Heart right ventricle (tissue), 16 donors: Measurements from ENCODE around the gene SLC39A3. TPM values are rescaled to one million over a fixed set of nuclear protein-coding genes. Genes with fewer than 3 reads are reported as not detected.

Experiments
- ATAC-seq, 8 donors: fragments of 200-7000 bp; cut with Tn5 transposase; one replicate each; pipeline ENCODE4 v1.9.1; 2020; ENCODE audit warnings: mild to moderate bottlenecking in 8 of 8, moderate library complexity in 8 of 8, moderate number of reproducible peaks in 1 of 8
- DNase-seq, 2 donors: peaks; one replicate each; pipeline ENCODE4 v3.0.0-alpha.2; 2020
- H3K27ac ChIP-seq, 10 donors: fragments of 200-600 bp; sonication (generic) in 2 of 10; one replicate each; pipeline versions ENCODE4 v1.5.0 to v1.8.0; 2020 to 2022; ENCODE audit warnings: mild to moderate bottlenecking in 3 of 10
- H3K27me3 ChIP-seq, 7 donors: fragments of 200-600 bp; one replicate each; pipeline ENCODE4 v1.8.0; 2021 to 2022; ENCODE audit warnings: mild to moderate bottlenecking in 2 of 7
- H3K36me3 ChIP-seq, 9 donors: fragments of 200-600 bp; sonication (generic) in 1 of 9; one replicate each; pipeline versions ENCODE4 v1.5.0 to v1.8.0; 2020 to 2022; ENCODE audit warnings: mild to moderate bottlenecking in 2 of 9
- H3K4me1 ChIP-seq, 9 donors: fragments of 200-600 bp; sonication (generic) in 1 of 9; one replicate each; pipeline versions ENCODE4 v1.5.0 to v1.8.0; 2020 to 2022; ENCODE audit warnings: mild to moderate bottlenecking in 4 of 9
- H3K4me3 ChIP-seq, 10 donors: fragments of 200-600 bp; sonication (generic) in 2 of 10; one replicate each; pipeline versions ENCODE4 v1.5.0 to v1.8.0; 2020 to 2022; ENCODE audit warnings: mild to moderate bottlenecking in 7 of 10, moderate library complexity in 2 of 10
- H3K9me3 ChIP-seq, 11 donors: fragments of 200-600 bp in 10 of 11; sonication (generic) in 2 of 11; one replicate each; pipeline versions ENCODE4 v1.5.0 to v1.8.0; 2013 to 2022; ENCODE audit warnings: mild to moderate bottlenecking in 2 of 11, control low read depth in 1 of 11, moderate library complexity in 1 of 11
- WGBS, 2 donors: extraction: QIAGEN DNeasy Blood & Tissue Kit; methylation state at CpG; one replicate each; pipeline ENCODE4 v1.1.7; 2013; ENCODE audit warnings: inconsistent platforms in 1 of 2; 5-methylcytosine and 5-hydroxymethylcytosine counted together
- intact Hi-C, 10 donors: fragments of 100-400 bp; cut with DNase I; formaldehyde crosslinking; loops; one replicate each; pipeline versions ENCODE4 v1.11.1 to v1.14.2; 2022
- polyA plus RNA-seq, 2 donors: library from polyadenylated mRNA; stranded (reverse); fragments of 200-250 nt; gene quantifications; one replicate each; pipeline ENCODE4 v1.2.3, GENCODE V29; 2013
- total RNA-seq, 10 donors: library from RNA; stranded (reverse); fragmentation: NEBNext Ultra II Directional in 3 of 10; extraction: Animal tissue kit (Norgen Biotek cat#: 25700) in 3 of 10; gene quantifications; one replicate each; pipeline versions ENCODE4 v1.2.1 to v1.2.4, GENCODE V29; 2021 to 2023
- TF ChIP-seq, protein P1 (sequence below), 9 donors: fragments of 200-600 bp; sonication (generic) in 2 of 9; IDR thresholded peaks; one replicate each; pipeline versions ENCODE4 v1.5.0 to v1.8.0; 2021 to 2022; ENCODE audit warnings: antibody characterized with exemption in 9 of 9, mild to moderate bottlenecking in 5 of 9, moderate library complexity in 1 of 9
- donor health status: Arrhythmogenic right ventricular cardiomyopathy.
- donor health status: ischemic (EF 13 %, LVEDD 7.1; RV severe dilation, severe dysfunction).
- donor health status: healthy with polysubstance abuse.
- donor health status: DM: no; HTN: yes; CAD: no.
- donor health status: DM: no; HTN: no; CAD: no.
- donor health status: ischemic (EF 25% LVEDD 6.9; RV normal size, moderate dysfunction).
- donor health status: ischemic (EF 25% LVEDD 5.7; RV mildly dilated, moderate dysfunction).
- donor health status: healthy.
- donor health status: DM: yes; HTN: yes; CAD: no.
- donor health status: Ischemic cardiomyopathy.
- donor health status: ischemic (EF 35%, LVEDD 5.7; RV mildly dilated, moderate dysfunction).
- donor health status: nonischemic (EF 11% LVEDD 7.7; RV severe dilation, severe dysfunction).
- donor health status: DM: yes; HTN: yes; CAD: no.
- donor health status: PGD.
- donor health status: ischemic (EF 29% LVEDD 5.4; RV normal size, mild dysfunction).
- donor health status: nonischemic (EF 23%, LVEDD 6.1; RV moderate dilation, normal function).

Gene SLC39A3
- total and polyA plus RNA-seq, 12 donors, result 16.5 to 66.8 (median 22.2) TPM

- peaks cover 0 to 75% (median 58%) of the 10 kb centered on the region in 9 donors for H3K36me3 ChIP-seq
- TF ChIP-seq, protein P1, sequence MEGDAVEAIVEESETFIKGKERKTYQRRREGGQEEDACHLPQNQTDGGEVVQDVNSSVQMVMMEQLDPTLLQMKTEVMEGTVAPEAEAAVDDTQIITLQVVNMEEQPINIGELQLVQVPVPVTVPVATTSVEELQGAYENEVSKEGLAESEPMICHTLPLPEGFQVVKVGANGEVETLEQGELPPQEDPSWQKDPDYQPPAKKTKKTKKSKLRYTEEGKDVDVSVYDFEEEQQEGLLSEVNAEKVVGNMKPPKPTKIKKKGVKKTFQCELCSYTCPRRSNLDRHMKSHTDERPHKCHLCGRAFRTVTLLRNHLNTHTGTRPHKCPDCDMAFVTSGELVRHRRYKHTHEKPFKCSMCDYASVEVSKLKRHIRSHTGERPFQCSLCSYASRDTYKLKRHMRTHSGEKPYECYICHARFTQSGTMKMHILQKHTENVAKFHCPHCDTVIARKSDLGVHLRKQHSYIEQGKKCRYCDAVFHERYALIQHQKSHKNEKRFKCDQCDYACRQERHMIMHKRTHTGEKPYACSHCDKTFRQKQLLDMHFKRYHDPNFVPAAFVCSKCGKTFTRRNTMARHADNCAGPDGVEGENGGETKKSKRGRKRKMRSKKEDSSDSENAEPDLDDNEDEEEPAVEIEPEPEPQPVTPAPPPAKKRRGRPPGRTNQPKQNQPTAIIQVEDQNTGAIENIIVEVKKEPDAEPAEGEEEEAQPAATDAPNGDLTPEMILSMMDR (IDR thresholded peaks at IDR 0.05), result no peak
- ATAC-seq (no peak), DNase-seq (no peak)
- no peak overlapping the region for H3K4me3 ChIP-seq
- no peaks in the 10 kb centered on the region for H3K27me3 ChIP-seq
- H3K9me3 ChIP-seq, result no peaks in the 10 kb centered on the region
- no peak overlapping the region for H3K27ac ChIP-seq
- 92 to 96% methylated on average over 16 of the region's 16 CpGs for WGBS, 2 donors
- intact Hi-C loops, result loop anchor here in 1 of 10 donors (10.0 kb wide), 1 partner anchor 291 kb away; no protein-coding TSS in a partner anchor
- no peaks in the 10 kb centered on the region for H3K4me1 ChIP-seq
Measured at GRCh38 chr19:2755448-2755705, 15.6 kb upstream of the SLC39A3 start.

GRCh38 chr19:2754659-2755447 is 15.0 kb upstream of the SLC39A3 start:
- Histone ChIP-seq H3K36me3 (peaks cover 0 to 69% (median 53%) of the 10 kb centered on the region in 9 donors), H3K9me3 (no peaks in the 10 kb centered on the region), H3K27me3 (no peaks in the 10 kb centered on the region), H3K27ac (no peak overlapping the region), H3K4me1 (no peaks in the 10 kb centered on the region), H3K4me3 (no peak overlapping the region)
- 92 to 95% methylated on average over 42 to 43 of the region's 43 CpGs for WGBS, 2 donors
- intact Hi-C loops, result loop anchor here in 3 of 10 donors (5.0 to 10.0 kb wide), 4 partner anchors 93 to 290 kb away; no protein-coding TSS in a partner anchor
- peak in 2 of 8 donors; percentile 15 to 18 for ATAC-seq
- TF ChIP-seq, protein P1 (IDR thresholded peaks at IDR 0.05), result no peak
- no peak for DNase-seq

DNA sequence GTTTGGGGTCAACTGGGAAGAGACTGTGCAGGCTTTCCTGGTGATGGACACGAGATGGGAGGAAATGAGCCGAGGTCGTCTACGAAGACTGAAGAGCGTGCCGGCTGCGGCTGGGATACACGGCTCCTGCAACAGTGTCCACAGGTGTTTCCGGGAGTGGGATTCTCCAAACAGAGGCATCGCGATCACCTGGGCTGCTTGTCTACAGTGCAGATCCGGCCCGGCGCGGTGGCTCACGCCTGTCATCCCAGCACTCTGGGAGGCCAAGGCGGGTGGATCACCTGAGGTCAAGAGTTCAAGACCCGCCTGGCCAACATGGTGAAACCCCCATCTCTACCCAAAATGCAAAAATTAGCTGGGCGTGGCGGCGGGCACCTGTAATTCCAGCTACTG is 11.6 kb upstream of the SLC39A3 start:
- peaks cover 0 to 8% (median 4%) of the 10 kb centered on the region in 9 donors for H3K4me1 ChIP-seq
- intact Hi-C loops, result loop anchor here in 4 of 10 donors (2.0 to 10.0 kb wide), 6 partner anchors 89 to 287 kb away; no protein-coding TSS in a partner anchor
- TF ChIP-seq, protein P1 (IDR thresholded peaks at IDR 0.05), result no peak
- no peak overlapping the region for H3K4me3 ChIP-seq
- 88% methylated on average over 21 of the region's 21 CpGs for WGBS, 2 donors
- no peak overlapping the region for H3K27ac ChIP-seq
- H3K27me3 ChIP-seq, result no peaks in the 10 kb centered on the region
- ATAC-seq (no peak), DNase-seq (no peak)
- no peaks in the 10 kb centered on the region for H3K9me3 ChIP-seq
- peaks cover 0 to 36% (median 27%) of the 10 kb centered on the region in 9 donors for H3K36me3 ChIP-seq

DNA sequence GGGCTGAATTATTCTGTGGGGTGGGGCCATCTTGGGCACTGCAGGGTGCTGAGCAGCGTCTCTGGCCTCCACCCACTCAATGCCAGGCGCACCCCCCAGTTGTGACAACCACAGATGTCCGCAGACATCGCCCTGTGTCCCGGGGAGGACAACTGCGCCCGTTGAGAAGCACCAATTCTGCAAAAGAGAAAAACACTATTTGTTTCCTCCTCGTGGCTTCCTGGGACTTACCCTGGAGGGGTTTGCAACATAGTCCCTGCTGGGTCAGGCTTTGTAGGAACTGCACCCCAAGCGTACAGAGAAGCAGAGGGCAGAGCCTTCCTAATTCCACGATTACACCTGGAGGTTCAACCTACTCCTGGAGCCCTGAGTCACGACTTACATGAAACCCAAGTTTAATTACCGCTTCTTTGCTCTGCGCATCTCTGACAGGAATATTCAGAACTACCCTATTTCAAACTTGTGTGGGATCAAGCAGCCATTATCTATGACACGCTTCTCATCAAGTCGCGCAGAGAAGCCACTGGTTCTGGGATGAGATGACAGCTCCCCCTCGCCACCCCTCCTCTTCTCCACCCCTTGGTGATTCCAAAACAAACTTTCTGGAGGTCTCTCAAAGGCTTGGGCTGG is 11.1 kb upstream of the SLC39A3 start:
- Histone ChIP-seq H3K27me3 (no peaks in the 10 kb centered on the region), H3K4me1 (peaks cover 0 to 8% (median 4%) of the 10 kb centered on the region in 9 donors), H3K27ac (no peak overlapping the region), H3K36me3 (peaks cover 0 to 31% (median 22%) of the 10 kb centered on the region in 9 donors), H3K9me3 (no peaks in the 10 kb centered on the region), H3K4me3 (no peak overlapping the region)
- no peak for DNase-seq
- ATAC-seq, result no peak
- intact Hi-C loops, result loop anchor here in 4 of 10 donors (2.0 to 10.0 kb wide), 6 partner anchors 89 to 286 kb away; no protein-coding TSS in a partner anchor
- TF ChIP-seq, protein P1 (IDR thresholded peaks at IDR 0.05), result no peak
- 76 to 79% methylated on average over 17 of the region's 17 CpGs for WGBS, 2 donors
